Measurements from ENCODE around the gene ZNF300.
"Not testable (repeated sequence)": the region's sequence is repeated elsewhere in the genome, so short reads cannot be mapped to it uniquely, and the experiment has no call there.

ZNF300 gene

GRCh38 chr5:150845185-150845859 is 59.5 kb downstream of the ZNF300 start:
- not testable (repeated sequence) for DNase-seq (ENCODE audit: low spot score)

Measured in NAMALWA (cell line).